Muscle of arm (tissue), 12 donors: Measurements from ENCODE around the gene GNB1L. TPM values are rescaled to one million over a fixed set of nuclear protein-coding genes. Genes with fewer than 3 reads are reported as not detected.
"Not testable (repeated sequence)": the region's sequence is repeated elsewhere in the genome, so short reads cannot be mapped to it uniquely, and the experiment has no call there.

Experiments
- DNase-seq: peaks from one replicate; pipeline ENCODE4 v3.0.0-alpha.2; 2013
- polyA plus RNA-seq, 12 donors: library from polyadenylated mRNA; unstranded; fragments of 120-200 nt; gene quantifications; one replicate each; pipeline ENCODE4 v1.2.1, GENCODE V29; 2013; ENCODE audit not compliant: insufficient read length in 12 of 12

The GNB1L gene
- polyA plus RNA-seq, 12 donors, result 1.8 to 5.0 (median 3.3) TPM; not detected in 2

DNA sequence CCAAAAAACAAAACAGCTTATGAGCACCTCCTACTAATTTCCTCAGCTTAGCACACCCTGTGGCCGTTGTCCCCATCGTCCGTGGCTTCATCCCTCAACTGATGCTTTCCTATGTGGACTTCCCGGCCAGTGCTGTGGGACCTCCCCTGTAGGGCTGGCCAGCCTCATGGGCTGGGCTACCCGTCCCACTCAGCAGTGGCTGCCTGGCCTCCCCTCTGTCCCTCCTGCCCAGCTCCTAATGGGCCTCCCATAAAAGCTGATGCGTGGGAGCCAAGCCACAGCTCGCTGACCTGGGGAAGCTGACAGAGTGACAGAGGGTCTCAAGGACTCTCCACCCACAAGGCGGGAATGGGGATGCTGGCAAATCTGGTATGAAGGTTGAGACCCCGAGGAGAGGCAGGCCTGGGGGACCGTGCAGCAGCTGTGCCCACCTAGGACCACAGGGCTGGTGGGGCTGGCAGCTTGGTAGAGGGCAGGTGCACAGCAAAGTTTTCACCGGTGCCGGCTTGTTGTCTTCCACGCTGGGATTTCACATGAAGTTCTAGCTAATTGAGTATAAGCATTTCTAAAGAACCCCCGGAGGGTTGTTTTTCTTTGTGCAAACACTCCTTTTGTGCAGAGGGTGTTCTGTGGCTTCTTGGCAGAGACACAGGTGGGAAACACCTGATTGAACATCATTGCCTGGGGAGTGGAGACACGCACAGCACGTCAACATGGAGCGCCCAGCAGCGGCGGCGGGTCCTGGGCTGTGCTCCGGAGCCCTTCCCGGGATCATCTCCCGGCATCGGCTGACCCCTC, 70.9 kb downstream of the GNB1L start:
- DNase-seq, result no peak

- DNase-seq, result no peak
These were observed 72.1 kb downstream of the GNB1L start for GRCh38 chr22:19782533-19782932.

- no peak for DNase-seq
These were observed 74.9 kb downstream of the GNB1L start for GRCh38 chr22:19779685-19780268.

DNA sequence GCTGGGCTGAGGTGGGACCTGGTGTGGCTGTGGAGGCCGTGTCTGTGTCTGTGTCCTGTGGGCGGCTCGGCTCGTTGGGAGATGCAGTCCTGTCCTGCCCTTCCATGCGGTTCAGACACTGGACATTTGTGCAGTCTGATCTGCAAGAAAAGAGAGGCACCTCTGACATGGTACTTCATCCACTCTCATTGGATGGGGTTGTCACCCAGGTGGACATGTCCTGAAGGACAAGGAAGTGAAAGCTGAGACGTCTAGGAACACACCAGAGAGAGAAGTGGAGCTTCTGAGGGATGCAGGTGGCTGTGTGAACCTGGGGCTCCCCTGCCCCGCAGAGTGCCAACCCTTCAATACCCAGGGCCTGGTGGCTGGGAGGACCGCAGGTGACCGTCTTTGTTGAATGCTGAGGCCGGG, 75.7 kb downstream of the GNB1L start:
- DNase-seq, result no peak

GRCh38 chr22:19777192-19777591, 77.5 kb downstream of the GNB1L start:
- not testable (repeated sequence) for DNase-seq

DNA sequence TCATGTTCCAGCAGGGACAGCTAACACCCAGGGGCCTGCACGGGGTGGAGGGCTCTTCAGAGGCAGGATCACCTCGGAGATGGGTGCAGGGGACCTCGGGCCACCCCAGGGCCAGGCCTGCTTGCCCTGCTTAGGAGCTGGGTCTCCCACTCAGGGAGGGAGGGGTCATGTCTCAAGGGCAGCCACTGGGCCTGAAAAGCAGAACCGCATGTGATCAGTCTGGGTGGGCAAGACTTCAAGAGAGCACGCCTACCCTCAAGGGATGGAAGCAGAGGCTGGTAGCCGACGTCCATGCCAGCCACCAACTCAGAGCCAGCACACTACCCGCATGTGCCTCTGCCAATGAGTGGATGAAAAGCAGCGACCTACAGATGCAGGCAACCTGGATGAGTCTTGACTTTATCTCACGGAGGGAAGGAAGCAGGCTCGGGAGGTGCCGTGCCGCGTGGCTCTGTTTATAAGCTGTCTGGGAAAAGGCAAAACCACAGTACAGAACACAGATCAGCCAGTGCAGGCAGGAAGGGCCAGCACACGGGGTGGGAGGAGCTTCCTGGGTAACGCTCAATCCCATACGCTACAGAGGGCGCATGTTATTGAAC, 78.1 kb downstream of the GNB1L start:
- DNase-seq, result no peak

GRCh38 chr22:19775496-19776325, 79.0 kb downstream of the GNB1L start:
- no peak for DNase-seq

GRCh38 chr22:19774628-19775027, 80.0 kb downstream of the GNB1L start:
- no peak for DNase-seq

GRCh38 chr22:19773470-19774040, 81.1 kb downstream of the GNB1L start:
- no peak for DNase-seq

DNA sequence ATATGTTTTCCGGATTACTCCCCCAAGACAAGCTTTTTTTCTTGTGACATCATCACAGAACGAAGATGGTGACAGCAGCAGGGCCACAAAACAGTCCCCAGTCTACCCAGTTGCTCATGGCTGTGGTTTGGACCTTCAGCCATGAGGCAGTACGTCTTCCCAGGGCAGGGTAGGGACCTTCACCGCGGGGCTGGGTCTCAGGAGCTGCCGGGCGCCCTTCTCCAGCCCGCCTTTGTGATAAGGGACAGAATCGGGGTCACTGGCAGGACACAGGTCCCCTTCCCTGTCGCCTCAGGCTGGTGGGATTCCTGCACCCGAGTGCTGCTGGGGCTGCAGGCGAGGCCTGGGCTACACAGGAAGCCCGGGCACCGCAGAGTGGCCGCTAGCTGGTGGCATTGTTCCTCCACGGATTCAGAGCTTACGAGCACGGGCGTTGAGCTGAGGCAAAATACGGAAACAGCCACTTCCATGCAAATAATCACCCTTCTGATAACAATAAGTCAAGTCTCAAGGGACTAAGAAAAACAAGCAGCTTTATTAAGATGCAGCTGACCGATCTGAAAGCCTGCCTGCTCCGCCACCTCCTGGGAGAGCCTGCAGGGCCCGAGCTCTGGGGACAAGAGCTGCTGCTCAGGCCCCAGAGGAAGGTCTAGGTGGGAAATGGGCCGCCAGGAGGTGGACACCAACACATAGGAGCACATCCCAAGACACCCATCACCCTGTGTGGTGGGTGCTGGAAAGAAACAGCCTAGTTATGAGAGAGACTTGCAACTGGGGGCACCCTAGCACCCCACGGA, 81.8 kb downstream of the GNB1L start:
- DNase-seq, result no peak

DNA sequence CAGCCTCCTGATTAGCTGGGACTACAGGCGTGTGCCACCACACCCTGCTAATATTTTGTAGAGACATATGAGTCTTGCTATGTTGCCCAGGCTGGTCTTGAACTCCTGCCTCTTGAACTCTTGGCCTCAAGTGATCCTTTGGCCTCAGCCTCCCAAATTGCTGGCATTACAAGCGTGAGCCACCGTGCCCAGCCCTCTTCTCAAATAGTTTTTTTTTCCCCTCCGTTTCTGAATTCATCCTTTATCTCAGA, 82.3 kb downstream of the GNB1L start:
- no peak for DNase-seq

- DNase-seq, result no peak
These were observed 84.1 kb downstream of the GNB1L start for GRCh38 chr22:19770349-19771220.

GRCh38 chr22:19769393-19769715, 85.3 kb downstream of the GNB1L start:
- DNase-seq, result no peak

- no peak for DNase-seq
These were observed 87.0 kb downstream of the GNB1L start for GRCh38 chr22:19767427-19768341.

DNA sequence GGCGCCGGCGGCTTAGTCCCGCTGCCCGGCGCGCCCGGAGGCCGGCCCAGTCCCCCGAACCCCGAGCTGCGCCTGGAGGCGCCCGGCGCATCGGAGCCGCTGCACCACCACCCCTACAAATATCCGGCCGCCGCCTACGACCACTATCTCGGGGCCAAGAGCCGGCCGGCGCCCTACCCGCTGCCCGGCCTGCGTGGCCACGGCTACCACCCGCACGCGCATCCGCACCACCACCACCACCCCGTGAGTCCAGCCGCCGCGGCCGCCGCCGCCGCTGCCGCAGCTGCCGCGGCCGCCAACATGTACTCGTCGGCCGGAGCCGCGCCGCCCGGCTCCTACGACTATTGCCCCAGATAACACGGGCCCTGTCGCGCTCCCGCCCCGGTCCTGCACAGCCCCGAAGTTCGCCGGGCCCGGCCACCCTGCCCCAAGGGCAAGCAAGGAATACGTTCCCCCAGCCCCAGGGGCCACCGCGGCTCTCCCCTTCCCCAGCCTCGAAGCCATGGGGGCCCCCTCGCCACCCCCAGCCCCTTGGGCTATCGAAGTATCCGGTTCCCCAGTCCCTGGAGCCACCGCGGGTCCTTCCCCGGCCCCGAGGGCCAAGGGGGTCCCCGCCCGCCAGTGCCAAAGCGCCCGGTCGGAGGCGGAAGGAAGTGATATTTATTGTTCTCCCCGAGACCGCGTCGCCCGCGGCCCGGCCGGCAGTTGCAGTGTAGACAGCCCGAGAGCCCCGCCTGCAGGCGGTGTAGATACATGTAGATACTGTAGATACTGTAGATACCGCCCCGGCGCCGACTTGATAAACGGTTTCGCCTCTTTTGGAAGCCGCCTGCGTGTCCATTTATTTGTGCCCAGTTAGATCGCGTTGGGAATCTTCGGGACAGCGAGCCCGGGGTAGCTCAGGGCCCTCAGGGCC, 87.9 kb downstream of the GNB1L start:
- DNase-seq, result no peak

DNA sequence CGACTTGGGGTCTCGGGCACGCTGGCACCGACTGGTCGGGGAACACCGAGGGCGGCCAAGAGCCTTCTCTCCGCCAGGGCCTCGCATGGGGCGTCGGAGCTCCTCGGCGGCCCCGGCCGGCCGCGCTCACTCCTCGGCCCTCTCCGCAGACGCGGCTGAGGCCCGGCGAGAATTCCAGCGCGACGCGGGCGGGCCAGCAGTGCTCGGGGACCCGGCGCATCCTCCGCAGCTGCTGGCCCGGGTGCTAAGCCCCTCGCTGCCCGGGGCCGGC, 88.5 kb downstream of the GNB1L start:
- no peak for DNase-seq

- no peak for DNase-seq
These were observed 89.0 kb downstream of the GNB1L start for GRCh38 chr22:19765477-19766239.
